OCI-M1 (cell line): ENCODE measurements around the gene ZEB1.
"Not testable (repeated sequence)": the region's sequence is repeated elsewhere in the genome, so short reads cannot be mapped to it uniquely, and the experiment has no call there.

Source experiments
- DNase-seq: peaks from one replicate; lab custom pipeline; 2025; lab: John Stamatoyannopoulos, UW

The ZEB1 gene

GRCh38 chr10:31507427-31507826 lies 188.4 kb downstream of the ZEB1 start:
- DNase-seq = no peak

DNA sequence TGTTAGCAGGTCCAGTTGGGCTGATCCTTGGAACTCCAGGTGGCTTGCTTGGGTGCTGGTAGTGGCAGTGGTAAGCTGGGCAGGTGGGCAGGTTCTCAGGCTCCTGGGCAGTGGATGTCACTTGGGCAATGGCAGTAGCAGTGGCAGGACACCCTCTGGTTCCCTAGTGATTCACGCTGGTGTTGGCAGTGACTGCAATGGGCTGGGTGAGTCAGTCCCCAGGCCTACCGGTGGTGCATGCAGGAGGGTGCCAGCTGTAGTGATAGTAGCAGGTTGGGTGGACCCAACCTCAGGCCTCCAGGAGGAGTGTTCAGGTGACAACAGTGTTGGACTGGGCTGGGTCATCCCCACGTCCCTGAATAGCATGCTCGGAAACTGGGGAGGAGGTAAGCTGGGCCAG lies 189.2 kb downstream of the ZEB1 start:
- DNase-seq = no peak

DNA sequence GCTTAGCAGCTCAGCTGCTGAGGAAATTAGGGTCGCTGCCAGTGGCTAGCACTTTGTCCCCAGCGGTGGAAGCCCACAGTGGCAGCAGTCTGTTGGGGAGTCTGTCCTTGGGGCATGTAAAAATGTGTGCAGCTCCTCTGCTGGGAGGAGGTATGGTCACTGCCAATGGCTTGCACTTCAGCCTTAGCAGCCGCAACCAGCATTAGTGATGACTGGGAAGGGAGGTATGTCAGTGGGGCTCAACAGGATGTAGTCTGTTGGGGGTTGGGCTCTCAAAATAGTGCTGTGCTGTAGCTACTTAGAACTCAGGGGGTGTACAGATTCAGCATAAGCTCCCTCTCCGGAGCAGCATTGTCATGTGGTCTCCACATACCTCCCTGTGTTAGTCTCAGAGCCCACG lies 189.9 kb downstream of the ZEB1 start:
- no peak for DNase-seq

- no peak for DNase-seq
These were observed 191.0 kb downstream of the ZEB1 start for GRCh38 chr10:31509989-31510388.

GRCh38 chr10:31515116-31515515 lies 196.1 kb downstream of the ZEB1 start:
- no peak for DNase-seq

GRCh38 chr10:31515819-31516402 lies 196.9 kb downstream of the ZEB1 start:
- DNase-seq = no peak

GRCh38 chr10:31520986-31521831 lies 202.2 kb downstream of the ZEB1 start:
- DNase-seq = no peak

DNA sequence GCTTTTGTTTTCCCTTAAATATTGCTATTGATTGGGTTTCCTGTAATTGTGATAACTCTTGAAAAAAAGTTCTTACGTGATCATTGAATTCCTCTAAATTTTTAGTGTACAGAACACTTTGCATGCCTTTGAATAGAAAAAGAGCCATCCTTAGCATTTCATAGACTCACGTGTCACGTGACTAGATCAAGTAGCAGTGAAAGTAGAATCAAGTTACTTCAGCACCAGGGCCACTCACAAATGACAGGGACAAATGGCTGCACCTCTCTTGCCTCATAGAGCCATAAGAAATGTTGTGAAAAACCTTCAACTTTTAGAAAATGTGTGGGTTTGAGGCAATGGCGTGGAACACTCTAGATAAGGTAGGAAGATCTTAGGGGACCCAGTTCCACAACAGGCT lies 203.8 kb downstream of the ZEB1 start:
- DNase-seq = no peak

- no peak for DNase-seq
These were observed 205.4 kb downstream of the ZEB1 start for GRCh38 chr10:31524460-31524859.

GRCh38 chr10:31526178-31526577 lies 207.2 kb downstream of the ZEB1 start:
- no peak for DNase-seq

GRCh38 chr10:31526681-31527080 lies 207.7 kb downstream of the ZEB1 start:
- no peak for DNase-seq

- DNase-seq = no peak
These were observed 209.8 kb downstream of the ZEB1 start for GRCh38 chr10:31528831-31529230.

- no peak for DNase-seq
These were observed 217.3 kb downstream of the ZEB1 start for GRCh38 chr10:31536302-31536701.

DNA sequence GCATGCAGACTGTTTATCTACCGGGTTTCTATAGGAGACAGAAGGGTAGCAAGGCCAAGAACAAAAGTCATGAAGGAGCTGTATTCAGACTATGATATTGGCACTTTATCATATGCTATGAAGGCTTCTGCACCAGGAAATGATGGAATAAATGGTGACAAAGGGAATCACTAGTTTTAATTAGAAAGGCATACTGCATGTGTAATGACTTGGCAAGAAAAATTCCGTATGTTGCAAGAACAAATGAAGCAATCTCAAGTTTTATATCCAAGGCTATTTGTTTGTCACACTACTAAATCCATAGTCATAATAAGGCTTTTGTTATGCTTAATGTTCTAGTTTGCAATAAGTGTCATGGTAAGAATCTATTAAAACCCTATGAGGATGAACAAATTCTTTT lies 230.9 kb downstream of the ZEB1 start:
- DNase-seq = no peak

DNA sequence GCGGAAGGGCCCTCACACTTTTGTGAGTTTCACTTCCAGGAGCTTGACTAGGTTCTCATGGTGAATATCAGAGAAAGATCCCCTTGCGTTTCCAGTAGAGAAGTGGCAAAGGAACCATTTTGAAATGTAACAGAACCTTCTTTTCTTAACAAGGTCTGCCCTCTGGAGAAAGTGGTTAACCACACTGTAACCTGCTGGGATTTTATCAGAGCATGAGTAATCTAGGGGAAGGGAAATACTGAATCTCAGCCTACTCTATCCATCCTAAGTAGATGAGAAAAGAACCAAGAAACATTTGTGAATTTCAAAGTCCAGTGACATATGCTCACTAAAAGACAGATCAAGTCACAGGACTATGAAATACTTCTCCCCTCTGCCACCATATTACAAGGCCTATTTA lies 235.5 kb downstream of the ZEB1 start:
- no peak for DNase-seq

DNA sequence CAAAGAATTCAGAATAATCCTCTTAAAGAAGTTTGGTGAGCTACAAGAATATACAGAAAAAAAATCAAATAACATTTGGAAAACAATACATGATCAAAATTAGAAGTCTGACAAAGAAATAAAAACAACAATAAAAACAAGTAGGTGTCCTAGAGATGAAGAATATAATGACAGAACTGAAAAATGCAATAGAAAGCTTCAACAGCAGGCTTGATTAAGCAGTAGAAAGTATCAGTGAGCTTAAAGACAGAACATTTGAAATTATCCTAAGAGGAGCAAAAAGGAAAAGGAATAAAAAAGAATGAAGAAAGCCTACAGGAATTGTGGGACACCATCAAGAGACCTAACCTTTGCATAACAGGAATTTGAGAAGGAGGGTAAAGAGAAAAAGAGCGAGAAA lies 238.8 kb downstream of the ZEB1 start:
- no peak for DNase-seq

- not testable (repeated sequence) for DNase-seq
These were observed 249.3 kb downstream of the ZEB1 start for GRCh38 chr10:31568252-31568861.

- no peak for DNase-seq
These were observed 255.6 kb downstream of the ZEB1 start for GRCh38 chr10:31574577-31574976.

DNA sequence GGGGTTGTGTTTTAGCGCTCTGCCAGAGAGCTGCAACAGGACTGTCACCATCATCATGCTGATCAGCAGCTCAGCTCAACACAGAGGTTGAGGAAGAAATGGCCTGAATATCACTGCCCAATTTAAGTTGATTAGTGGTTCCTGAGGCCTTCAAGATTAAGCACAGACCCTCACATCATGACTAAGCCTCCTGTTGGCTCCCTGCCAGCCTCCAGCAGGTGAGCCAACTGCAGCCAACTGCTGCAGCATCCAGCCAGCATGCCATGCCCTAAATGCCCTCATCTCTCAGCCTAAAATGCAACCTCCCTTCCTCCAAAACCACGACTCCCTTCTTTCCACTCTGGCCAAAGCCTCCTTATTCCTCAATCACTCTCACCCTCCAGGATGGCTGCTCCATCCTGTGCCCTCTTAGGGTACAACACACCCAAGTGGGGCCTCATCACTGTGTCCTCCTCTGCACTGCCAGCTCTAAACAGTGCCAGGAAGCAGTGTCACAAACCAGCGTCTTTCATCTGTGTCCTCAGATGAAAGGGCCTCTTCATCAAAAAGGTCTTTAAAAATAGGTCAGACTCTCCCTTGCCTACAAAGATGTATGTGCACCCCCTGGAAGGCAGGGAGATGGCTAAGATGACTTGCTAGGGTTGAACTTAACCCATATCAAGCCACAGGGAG lies 259.3 kb downstream of the ZEB1 start:
- no peak for DNase-seq

- no peak for DNase-seq
These were observed 259.9 kb downstream of the ZEB1 start for GRCh38 chr10:31578951-31579350.
